ENCODE data around the gene GLI2.

The GLI2 gene

DNA sequence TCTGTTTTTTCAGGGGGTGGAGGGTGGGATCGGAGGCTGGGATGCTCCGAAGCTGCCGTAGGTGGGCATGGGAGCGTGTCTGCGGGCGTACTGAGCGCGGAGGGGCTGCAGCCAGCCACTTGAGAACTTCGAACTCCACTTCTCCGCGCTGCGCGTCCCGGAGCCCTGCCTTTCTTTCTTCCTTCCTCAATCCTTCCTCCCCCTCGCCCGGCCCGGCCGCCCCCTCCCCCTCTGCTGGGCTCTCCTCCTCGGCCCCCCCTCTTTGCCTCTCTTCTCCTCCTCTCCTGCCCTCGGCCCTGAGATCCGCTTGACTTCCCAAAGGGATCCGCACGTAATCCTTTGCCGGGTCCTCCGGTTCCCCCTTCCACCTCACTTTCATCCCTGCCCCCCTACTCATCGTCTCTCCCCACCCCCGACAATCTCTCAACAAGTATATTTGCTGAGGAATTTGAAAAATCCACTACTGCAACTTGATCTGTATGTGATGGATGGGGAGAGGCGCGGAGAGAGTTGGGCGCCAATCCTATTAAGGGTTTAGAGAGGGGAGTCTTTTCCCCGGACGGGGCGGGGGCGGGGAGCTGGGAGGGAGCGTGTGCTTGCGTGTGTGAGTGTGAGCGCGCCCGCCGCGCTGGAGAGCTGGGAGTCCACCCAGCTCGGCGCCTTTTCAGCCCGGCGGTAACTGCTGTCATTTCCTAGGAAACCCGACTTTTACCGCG, 1.1 kb downstream of the GLI2 start:
- DNase-seq (ENCODE audit: low read depth, low spot score) = no peak
- H3K27ac ChIP-seq = no peak overlapping the region

DNA sequence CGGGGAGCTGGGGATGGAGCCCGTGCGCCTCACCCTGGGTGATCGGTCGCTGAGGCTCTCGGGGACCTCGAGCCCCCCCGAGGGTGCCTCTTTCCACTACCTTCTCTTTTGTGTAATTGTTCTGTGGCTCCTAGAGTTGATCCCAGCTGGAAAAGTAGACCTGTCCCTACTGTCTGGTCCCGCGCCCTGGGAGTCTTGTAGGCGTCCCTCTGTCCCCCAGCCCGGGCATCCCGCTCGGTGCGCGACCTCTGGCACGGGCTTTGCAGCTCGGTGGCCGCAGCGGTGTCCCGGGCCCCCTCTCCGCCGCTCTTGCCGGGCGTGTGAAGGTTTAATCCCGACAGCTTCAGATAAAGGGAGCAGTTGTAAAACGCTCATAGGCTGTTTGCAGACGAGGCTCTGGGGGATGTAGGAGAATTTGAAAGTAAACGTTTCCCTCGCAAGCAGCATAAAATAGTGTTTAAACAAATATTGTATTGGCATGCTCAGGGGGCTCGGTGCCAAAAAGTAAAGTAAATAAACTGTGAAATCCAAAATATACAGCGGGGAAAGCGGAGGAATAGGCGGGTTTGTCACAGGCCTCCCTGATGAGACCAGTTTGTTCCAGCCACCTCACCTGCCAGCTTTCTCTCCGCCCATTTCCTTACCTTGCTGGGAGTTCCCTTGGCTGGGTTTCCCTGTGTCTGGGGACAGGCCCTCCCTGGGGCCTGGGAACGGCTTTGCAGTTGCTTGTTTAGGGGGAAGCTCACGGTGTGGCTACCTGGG, 1.9 kb downstream of the GLI2 start:
- no peak for DNase-seq (ENCODE audit: low read depth, low spot score)
- H3K27ac ChIP-seq = no peak overlapping the region

DNA sequence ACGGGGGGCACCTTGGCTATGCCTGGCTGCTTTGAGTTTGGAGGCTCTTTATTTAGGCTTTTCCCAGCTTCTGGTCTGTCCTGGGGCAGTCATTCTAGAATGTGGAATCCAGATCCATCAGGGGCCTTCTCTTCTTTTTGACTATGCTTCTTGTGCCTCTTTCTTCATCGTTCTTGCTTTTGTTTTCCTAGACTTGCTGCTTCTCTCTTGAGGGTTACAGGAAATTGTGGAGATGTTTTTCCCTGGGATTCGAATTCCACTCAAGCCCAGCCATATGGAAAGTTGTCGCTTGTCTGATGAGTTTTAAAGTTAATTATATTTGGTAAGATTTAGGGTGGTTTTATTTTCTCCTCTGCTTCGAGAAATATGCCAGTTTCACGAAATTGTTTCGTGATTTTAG, 2.4 kb downstream of the GLI2 start:
- no peak for DNase-seq (ENCODE audit: low read depth, low spot score)
- no peak overlapping the region for H3K27ac ChIP-seq

DNA sequence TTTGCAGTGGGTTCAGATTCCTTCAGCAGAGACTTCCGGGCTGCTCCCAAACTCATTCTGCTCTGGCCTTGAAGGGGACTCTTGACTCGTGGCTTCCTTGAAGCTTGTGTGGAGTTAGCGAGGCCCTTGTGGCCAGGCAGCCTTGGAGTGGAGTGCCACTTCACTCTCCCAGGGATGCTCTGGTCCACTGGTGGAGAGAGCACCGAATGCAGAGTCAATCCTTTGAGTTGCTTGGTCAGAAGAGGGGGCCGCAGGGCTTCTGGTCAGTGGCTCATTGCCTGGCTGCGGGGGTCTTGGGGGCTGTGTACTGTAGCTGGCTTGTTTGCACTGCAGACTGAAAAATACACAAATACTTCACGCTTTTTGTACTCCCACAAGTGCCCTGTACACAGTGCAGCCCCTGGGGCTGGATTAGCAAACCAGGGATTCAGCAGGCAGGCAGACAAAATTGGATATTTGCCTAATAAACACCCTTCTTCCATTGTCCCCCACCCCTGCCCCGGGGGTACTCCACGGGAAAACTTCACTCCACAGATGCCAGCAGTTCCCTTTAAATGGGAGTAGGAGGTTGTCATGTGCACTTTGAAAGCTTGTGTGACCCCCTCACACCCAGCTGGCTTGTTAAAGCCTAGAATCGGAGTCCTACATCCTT, 3.2 kb downstream of the GLI2 start:
- no peak for DNase-seq (ENCODE audit: low read depth, low spot score)
- no peak overlapping the region for H3K27ac ChIP-seq

DNA sequence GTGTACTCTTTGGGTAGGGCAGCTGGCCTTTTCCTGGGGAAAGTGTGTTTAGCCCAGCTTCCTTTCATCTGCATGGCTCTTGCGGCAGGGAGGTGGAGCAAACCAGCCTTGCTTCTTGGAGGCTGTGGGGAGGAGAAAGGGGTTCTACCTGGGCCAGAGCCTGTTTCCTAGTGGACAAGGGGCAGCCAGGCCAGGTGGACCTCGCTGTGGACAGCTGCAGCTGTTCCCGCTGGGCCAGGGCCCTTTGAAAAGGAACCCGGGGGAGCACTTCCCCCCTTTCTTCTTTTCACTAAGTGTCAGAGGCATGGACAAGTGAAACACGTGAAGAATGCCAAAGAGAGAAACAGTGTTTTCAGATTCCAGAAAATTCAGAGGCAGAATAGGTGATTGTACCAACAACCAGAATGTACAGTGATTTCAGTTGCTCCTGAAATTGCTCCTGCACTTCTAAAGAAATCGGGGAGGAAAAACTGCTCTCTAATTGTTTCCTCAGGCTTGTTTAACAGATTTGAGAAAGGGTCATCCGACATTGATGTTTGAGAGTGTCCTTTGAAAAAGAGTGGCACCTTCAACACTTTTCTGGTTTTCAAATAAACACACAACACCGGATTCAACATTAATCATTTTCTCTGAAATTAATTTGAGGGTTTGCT, 3.9 kb downstream of the GLI2 start:
- no peak for DNase-seq (ENCODE audit: low read depth, low spot score)
- no peak overlapping the region for H3K27ac ChIP-seq

DNA sequence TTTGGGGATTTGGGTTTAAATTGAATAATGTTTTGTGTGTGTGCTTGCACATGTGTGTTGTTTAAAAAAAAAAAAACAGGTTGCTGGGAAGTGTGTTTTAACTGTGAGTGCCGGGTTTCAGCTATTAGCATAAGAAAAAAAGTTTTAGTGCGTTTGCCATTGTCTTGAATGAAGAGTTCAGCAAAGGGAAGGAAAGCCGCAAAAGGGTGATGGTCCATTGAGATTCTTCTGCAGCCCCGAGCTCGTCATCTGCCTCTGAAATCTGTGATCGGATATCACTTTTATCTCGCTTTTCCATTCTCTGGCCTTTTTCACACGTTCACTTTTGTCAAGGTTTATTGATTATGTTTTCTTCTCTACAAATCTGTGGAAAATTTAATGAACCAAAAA, 4.7 kb downstream of the GLI2 start:
- no peak overlapping the region for H3K27ac ChIP-seq
- no peak for DNase-seq (ENCODE audit: low read depth, low spot score)

DNA sequence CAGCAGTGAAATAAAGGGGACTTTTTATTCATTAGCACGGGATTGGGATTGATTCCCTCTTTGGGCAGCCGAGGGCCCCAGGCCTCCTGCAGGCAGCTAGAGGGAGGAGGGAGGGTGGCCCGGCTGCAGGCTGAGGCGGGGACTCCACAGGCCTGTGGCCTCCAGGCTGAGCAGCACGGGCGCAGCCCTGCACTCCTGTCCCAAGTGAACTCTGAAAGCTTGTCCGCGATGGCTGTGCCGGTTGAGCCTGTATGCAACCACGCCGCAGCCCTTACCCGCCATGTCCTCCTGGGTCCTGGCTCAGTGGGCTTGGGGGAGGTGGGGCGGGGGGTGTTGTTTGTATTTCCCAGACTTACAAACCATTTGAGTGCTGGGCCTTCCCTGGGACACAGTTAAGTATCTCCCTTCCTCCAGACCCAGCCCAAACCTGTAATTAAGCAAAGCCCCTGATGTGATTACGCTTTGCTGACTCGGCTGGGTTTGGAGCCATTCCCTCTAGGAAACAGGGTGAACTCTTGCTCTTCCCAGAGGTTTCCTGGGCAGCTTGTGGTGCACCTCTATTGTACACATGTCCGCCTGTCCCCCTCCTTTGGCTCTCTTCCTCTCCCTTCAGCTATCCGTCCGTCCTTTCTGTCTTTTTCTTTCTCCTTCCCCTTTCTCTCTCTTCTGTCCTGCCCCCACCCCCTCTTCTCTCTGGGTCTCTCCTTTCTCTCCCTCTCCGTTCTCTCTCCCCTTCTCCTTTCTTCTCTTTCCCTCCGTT, 5.3 kb downstream of the GLI2 start:
- DNase-seq (ENCODE audit: low read depth, low spot score) = no peak
- H3K27ac ChIP-seq = no peak overlapping the region

DNA sequence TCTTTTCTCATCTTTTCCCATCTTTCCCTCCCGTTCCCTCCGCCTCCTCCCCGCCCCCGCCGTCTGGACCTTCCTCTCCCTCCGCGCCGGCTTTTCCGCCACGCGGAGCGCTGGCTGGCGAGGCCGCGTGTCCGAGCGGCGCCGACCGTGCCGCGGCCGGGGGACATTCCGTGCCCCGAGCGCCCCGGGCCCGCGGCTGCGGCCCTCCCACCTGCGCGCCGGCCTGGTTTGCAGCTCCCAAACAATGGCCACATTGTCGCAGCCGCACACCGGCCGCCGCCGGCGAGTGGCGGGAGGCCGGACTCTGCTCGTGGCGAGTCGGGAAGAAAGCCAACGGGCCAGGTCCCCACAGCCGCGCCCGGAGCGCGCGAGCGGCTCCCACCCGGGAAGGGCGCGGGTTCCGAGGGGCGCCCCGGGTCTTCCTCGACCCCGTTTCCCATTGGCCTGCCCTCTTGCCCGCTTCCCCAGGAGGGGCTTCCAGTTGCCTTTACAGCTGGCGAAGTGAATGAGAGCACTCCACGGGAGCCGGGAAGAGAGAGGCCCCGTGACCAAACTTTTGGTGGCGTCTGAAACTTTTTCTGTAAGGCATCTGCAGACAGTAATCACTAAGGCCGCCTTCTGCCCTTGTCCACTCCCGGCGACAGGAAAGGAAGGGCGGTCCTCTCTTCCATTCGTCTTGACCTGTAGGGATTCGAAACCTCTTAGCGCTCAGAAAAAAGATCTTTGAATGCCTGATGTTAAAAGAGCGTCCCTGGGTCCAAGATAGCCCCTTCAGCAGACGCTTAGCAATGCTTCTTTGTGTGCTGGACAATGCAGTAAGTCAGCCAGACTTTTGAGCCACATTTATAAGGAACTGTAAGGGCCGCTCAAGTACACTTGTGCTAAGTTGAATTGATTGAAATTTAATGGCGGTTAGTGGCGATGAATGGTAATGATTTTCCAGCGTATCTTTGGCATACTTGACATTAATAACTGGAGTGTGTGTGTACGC, 6.2 kb downstream of the GLI2 start:
- H3K27ac ChIP-seq = no peak overlapping the region
- DNase-seq (ENCODE audit: low read depth, low spot score) = no peak

DNA sequence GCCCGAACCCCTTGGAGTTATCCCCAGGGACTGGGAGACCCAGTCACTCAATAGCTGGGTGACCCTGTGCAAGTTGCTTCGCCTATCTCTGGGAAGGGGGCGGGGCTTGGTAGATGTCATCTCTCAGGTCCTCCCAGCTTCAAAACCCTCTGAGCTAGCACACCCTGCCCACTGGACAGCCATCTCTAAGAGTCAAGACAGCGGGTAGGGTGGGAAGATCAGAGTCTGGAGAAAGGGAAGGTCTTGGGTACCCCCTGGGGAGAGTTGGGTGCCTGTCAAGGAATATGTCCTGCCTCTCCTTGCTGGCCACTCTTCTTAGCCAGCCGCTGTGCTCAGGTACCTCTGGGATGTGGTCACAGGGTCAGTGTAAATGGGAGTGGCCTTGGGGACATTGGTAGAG, 8.0 kb downstream of the GLI2 start:
- H3K27ac ChIP-seq = no peak overlapping the region
- DNase-seq (ENCODE audit: low read depth, low spot score) = no peak

DNA sequence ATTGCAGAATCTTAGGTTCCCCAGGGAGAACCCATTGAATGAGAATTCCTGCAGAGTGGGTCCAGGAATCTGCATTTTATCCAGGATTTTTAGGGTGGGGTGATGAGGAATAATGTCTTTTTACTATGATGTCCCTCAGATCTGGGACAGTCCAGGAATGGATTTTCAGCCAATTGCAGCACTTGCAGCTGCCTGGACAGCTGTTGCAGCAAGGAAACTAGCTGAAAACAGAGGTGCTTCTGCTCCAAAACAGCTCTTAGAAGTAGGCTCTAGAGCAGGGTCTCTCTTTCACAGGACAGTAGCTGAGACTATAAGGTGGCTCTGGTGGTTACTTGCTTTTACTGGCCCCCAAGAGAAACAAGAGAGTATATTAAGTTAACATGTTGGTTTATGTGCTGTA, 9.1 kb downstream of the GLI2 start:
- DNase-seq (ENCODE audit: low read depth, low spot score) = no peak

DNA sequence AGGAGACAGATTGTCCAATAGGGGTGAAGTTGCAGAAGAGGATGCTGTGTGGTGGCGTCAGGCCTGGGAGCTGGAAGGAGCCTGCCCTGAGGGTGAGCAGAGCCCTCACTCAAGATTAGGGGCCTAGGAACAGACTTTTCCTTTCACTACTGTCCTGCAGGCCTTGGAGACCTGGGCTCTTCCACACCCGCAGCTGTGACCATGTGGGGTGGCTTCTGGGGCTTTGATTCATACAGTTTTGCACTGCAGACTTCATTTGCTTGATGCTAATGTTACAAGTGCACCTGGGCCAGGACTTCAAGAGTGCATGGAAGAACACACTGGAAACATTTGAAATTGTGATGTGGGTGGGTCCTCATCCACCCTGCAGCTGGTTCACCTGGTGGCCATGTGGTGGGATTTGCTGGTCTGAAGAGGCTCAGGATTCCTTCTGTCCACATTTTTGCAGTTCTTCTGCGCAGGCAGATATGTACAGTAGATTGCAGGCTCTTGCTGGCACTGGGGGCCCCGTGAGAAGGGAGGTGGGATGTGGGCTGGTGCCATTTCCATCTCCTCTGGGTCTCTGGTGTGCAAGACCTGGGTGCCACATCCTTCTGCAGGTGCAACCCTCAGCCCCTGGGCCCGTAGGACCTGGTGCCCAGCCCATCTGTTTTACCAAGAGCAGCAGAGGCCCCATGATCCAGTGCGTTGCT, 9.9 kb downstream of the GLI2 start:
- no peak for DNase-seq (ENCODE audit: low read depth, low spot score)
- H3K27ac ChIP-seq = no peak overlapping the region

More for the DNA sequence above, 9.1 kb downstream of the GLI2 start:
- no peak overlapping the region for H3K27ac ChIP-seq

DNA sequence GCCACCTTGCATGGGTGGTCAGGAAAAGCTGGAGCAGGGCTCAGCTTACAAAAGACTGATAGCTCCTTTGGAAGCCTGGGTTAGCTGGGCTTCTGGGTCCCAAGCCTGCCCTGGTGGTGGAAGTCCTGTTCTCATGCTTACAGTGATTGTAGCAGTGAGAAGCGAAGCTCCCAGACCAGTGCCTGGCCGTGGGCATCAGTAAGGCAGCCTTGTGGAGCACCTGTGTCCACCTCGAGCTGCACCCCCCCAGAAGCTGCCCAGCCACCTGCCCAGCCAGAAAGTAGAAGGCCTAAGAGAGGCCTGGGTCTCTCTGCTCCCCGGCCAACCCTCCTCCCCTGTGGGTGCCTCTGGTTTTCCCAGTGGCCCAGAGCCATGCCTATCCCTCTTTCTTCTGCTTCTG, 10.5 kb downstream of the GLI2 start:
- H3K27ac ChIP-seq = no peak overlapping the region
- no peak for DNase-seq (ENCODE audit: low read depth, low spot score)

DNA sequence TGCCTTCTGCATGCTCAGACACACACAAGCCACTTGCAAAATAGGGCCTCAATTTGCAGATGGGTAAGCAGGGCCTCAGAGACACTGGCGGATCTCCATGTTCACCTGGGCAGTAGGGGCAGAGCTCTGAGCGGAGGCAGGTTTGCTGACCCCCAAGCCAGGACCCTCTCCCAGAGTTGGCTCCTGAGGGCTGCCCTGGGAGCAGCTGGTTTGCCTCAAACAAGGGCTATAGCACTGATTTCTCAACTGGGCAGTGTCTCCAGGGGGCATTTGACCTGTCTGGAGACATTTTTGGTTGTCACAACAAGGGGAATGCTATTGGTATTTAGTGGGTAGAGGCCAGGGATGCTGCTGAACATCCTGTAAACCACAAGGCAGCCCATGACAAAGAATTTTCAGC, 11.6 kb downstream of the GLI2 start:
- no peak overlapping the region for H3K27ac ChIP-seq
- no peak for DNase-seq (ENCODE audit: low read depth, low spot score)

DNA sequence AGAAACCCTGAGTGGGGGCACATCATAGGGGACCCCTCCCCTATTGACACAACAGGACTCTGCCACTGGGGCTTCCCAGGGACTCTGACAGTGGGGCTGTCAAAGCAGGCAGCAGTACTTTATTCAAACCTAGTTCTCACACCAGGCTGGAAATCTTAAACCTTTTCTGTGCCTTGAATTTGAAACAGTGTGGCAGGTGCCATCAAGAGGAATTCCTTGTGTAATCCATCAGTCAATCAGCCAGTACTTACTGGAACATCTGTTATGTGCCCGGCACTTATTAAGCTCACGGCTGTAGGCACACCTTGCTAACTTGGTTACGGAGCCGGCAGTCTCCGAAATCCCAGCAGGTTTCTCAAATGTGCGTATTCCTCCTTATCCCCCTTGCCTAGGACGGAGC, 12.0 kb downstream of the GLI2 start:
- H3K27ac ChIP-seq = no peak overlapping the region
- no peak for DNase-seq (ENCODE audit: low read depth, low spot score)

DNA sequence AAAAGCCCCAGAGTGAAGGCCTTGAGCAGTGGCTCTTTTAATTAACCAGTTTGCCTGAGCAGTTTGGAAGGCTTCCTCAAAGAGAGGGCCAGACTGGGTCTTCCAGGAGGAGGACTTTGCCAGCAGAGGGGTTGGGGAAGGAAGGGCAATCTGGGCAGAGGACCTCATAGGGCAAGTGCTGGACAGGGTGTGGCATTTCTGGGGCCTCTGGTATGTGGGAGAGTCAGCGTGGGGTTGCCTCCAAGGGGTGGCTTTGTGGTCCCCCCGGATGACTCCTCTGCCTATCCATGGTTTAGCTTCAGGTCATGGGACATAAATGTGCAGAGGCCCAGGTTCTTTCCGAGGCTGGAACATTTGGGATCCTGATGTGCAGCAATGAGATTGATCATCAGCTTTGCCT, 12.6 kb downstream of the GLI2 start:
- H3K27ac ChIP-seq = no peak overlapping the region
- DNase-seq (ENCODE audit: low read depth, low spot score) = no peak

DNA sequence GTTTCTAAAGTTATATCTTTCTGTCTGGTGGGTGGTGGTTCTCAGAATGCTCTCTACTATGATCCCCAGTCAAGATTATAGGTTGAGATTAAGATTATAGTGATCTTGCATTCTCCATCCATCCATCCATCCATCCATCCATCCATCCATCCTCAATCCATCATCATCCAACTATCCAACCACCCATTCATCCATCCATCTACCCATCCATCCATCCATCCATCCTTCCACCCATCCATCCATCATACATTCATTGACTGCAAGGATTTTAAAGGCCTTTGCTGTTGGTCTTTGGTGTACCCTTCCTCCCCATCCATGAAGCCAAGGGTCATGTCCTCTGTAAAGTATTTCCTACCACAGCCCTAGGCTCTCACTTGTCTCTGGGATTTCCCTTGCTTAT, 13.1 kb downstream of the GLI2 start:
- no peak overlapping the region for H3K27ac ChIP-seq

DNA sequence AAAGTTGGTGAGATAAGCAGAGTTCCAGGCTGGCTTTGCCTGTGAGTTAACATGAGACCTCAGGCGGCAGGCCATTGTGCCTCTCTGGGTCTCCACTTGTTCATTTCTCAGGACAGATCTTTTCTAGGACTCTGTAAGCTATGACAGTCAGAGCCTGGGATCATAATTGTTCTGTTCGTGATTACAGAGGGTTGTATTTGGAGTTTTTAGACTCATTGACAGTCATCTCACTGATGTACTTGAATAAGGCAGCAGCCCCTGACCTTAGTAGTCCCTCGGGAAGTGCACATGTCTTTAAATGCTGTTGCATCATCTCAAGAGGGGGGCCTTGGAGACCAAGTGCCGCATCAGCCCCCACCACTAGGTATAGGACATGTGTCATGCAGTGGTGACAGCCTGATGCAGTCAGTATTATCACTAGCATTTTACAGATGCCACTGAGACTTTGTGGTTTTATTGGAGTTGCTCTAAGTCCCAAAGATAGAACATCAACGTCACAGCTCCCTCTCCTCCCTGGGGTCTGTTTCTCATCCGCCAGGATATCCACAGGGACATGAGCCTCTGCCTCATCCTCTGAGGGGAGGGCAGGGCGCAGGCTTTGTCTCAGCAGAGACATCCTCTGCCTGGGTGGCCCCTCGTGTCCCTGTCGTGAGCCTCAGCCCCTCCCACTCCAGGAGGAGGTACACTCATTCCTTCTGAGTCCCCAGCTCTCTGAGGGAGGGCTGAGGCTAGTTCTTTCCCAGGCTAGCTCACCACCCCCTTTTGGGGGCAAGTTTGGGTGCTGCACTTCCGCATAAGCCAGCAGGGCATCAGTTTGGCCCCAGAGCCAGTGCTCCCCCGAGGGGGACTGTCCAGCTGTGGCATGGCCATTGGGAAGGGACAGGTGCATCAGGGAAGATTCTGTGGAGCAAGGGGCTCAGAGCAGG, 14.1 kb downstream of the GLI2 start:
- no peak overlapping the region for H3K27ac ChIP-seq
- no peak for DNase-seq (ENCODE audit: low read depth, low spot score)

More for the DNA sequence above, 13.1 kb downstream of the GLI2 start:
- no peak for DNase-seq (ENCODE audit: low read depth, low spot score)

Data from epithelial cell of prostate (primary cell).